ENCODE data around the gene GRAP.

Gene GRAP

GRCh38 chr17:18974407-18975149 is 72.2 kb downstream of the GRAP start:
- ATAC-seq = peak; percentile 66

GRCh38 chr17:18971801-18972200 is 75.0 kb downstream of the GRAP start:
- Mint-ChIP-seq H3K9me3 (no peaks in the 10 kb centered on the region), H3K27ac (no peak overlapping the region), H3K4me3 (no peak overlapping the region), H3K27me3 (no peaks in the 10 kb centered on the region), H3K4me1 (peaks cover 27% of the 10 kb centered on the region)
- DNase-seq (no peak), ATAC-seq (no peak)

More at GRCh38 chr17:18974407-18975149, 72.2 kb downstream of the GRAP start:
- Mint-ChIP-seq H3K27me3 (no peaks in the 10 kb centered on the region), H3K27ac (no peak overlapping the region), H3K9me3 (no peaks in the 10 kb centered on the region), H3K4me3 (no peak overlapping the region), H3K4me1 (peaks cover 20% of the 10 kb centered on the region)
- DNase-seq = no peak
